Tibial artery (tissue), 4 donors: ENCODE results near the gene NTN1.

Experiments used
- DNase-seq, 2 donors: peaks; one replicate each; pipeline ENCODE4 v3.0.0-alpha.2; 2019
- H3K27ac ChIP-seq, 2 donors: fragments of 200-600 bp; sonication (generic) in 1 of 2; 1 replicate in 1 of 2; 2 replicates in 1 of 2; pipeline ENCODE4 v1.5.1; 2018 to 2019; ENCODE audit warnings: mild to moderate bottlenecking in 1 of 2
- H3K27me3 ChIP-seq, 2 donors: fragments of 200-600 bp; sonication (generic) in 1 of 2; one replicate each; pipeline versions ENCODE4 v1.5.1 to v1.6.0; 2016 to 2019
- H3K36me3 ChIP-seq, 3 donors: fragments of 200-600 bp; sonication (generic) in 2 of 3; one replicate each; pipeline ENCODE4 v1.5.1; 2016 to 2019; ENCODE audit warnings: mild to moderate bottlenecking in 2 of 3
- H3K4me1 ChIP-seq, 4 donors: fragments of 200-600 bp; sonication (generic) in 2 of 4; 1 replicate in 3 of 4; 2 replicates in 1 of 4; pipeline ENCODE4 v1.5.1; 2016 to 2019
- H3K4me3 ChIP-seq, 2 donors: fragments of 200-600 bp; sonication (generic) in 1 of 2; 1 replicate in 1 of 2; 2 replicates in 1 of 2; pipeline ENCODE4 v1.5.1; 2018 to 2019; ENCODE audit warnings: mild to moderate bottlenecking in 2 of 2
- H3K9me3 ChIP-seq, 3 donors: fragments of 200-600 bp; sonication (generic) in 1 of 3; one replicate each; pipeline ENCODE4 v1.5.1; 2016 to 2019
- CTCF ChIP-seq, 2 experiments: fragments of 200-600 bp in 1 of 2; fragments of 450-650 bp in 1 of 2; IDR thresholded peaks; one replicate each; pipeline ENCODE4 v1.5.1; 2017 to 2019; ENCODE audit warnings: antibody characterized with exemption in 2 of 2, mild to moderate bottlenecking in 1 of 2, moderate library complexity in 1 of 2
- intact Hi-C: fragments of 100-400 bp; cut with DNase I; formaldehyde crosslinking; loops from one replicate; pipeline ENCODE4 v1.15.0; 2023; ENCODE audit warnings: low total_unique reads

Gene NTN1

GRCh38 chr17:9195411-9195810, 174.1 kb downstream of the NTN1 start:
- Histone ChIP-seq H3K4me1 (peaks cover 0 to 14% (median 2%) of the 10 kb centered on the region in 4 donors), H3K9me3 (no peaks in the 10 kb centered on the region), H3K36me3 (peaks cover 0 to 3% (median 0%) of the 10 kb centered on the region in 3 donors), H3K27ac (no peak overlapping the region), H3K4me3 (no peak overlapping the region), H3K27me3 (no peaks in the 10 kb centered on the region)
- intact Hi-C loops: no loop called here
- no peak for TF ChIP-seq CTCF (IDR thresholded peaks at IDR 0.05)
- no peak for DNase-seq

GRCh38 chr17:9195961-9196670, 174.8 kb downstream of the NTN1 start:
- no peak for TF ChIP-seq CTCF (IDR thresholded peaks at IDR 0.05)
- Histone ChIP-seq H3K27me3 (no peaks in the 10 kb centered on the region), H3K4me1 (peaks cover 0 to 14% (median 2%) of the 10 kb centered on the region in 4 donors), H3K36me3 (peaks cover 0 to 3% (median 0%) of the 10 kb centered on the region in 3 donors), H3K27ac (no peak overlapping the region), H3K4me3 (no peak overlapping the region), H3K9me3 (no peaks in the 10 kb centered on the region)
- DNase-seq: no peak
- intact Hi-C loops: no loop called here

GRCh38 chr17:9199571-9200551, 178.6 kb downstream of the NTN1 start:
- no peaks in the 10 kb centered on the region for H3K27me3 ChIP-seq
- H3K4me3 ChIP-seq: no peak overlapping the region
- intact Hi-C loops: loop anchor here (1.0 kb wide), 1 partner anchor 8 kb away; no protein-coding TSS in a partner anchor
- no peak overlapping the region for H3K27ac ChIP-seq
- no peak for DNase-seq
- peaks cover 0 to 3% (median 0%) of the 10 kb centered on the region in 3 donors for H3K36me3 ChIP-seq
- TF ChIP-seq CTCF (IDR thresholded peaks at IDR 0.05): no peak
- no peaks in the 10 kb centered on the region for H3K9me3 ChIP-seq
- peaks cover 0 to under 1% (median 0%) of the 10 kb centered on the region in 4 donors for H3K4me1 ChIP-seq

- no peaks in the 10 kb centered on the region for H3K9me3 ChIP-seq
- H3K27ac ChIP-seq: no peak overlapping the region
- no peak for DNase-seq
- no peak for TF ChIP-seq CTCF (IDR thresholded peaks at IDR 0.05)
- peaks cover 0 to 10% (median 6%) of the 10 kb centered on the region in 4 donors for H3K4me1 ChIP-seq
- peaks cover 0 to 3% (median 0%) of the 10 kb centered on the region in 3 donors for H3K36me3 ChIP-seq
- H3K4me3 ChIP-seq: no peak overlapping the region
- intact Hi-C loops: no loop called here
- no peaks in the 10 kb centered on the region for H3K27me3 ChIP-seq
These were observed 179.5 kb downstream of the NTN1 start for GRCh38 chr17:9200699-9201359.

GRCh38 chr17:9202532-9202931, 181.2 kb downstream of the NTN1 start:
- TF ChIP-seq CTCF (IDR thresholded peaks at IDR 0.05): no peak
- intact Hi-C loops: no loop called here

More at GRCh38 chr17:9202532-9202931, 181.2 kb downstream of the NTN1 start:
- Histone ChIP-seq H3K27ac (no peak overlapping the region), H3K27me3 (no peaks in the 10 kb centered on the region), H3K4me3 (no peak overlapping the region), H3K9me3 (no peaks in the 10 kb centered on the region), H3K4me1 (peaks cover 0 to 22% (median 18%) of the 10 kb centered on the region in 4 donors), H3K36me3 (peaks cover 0 to 3% (median 0%) of the 10 kb centered on the region in 3 donors)
- no peak for DNase-seq
